Measurements from ENCODE around the gene ZNF468.
"Not testable (repeated sequence)": the region's sequence is repeated elsewhere in the genome, so short reads cannot be mapped to it uniquely, and the experiment has no call there.

GRCh38 chr19:52834289-52834688 lies 23.1 kb downstream of the ZNF468 start:
- TF ChIP-seq CTCF, POLR2A (IDR thresholded peaks at IDR 0.05): not testable (repeated sequence)
